ENCODE data around the gene RXRB.

Gene RXRB

DNA sequence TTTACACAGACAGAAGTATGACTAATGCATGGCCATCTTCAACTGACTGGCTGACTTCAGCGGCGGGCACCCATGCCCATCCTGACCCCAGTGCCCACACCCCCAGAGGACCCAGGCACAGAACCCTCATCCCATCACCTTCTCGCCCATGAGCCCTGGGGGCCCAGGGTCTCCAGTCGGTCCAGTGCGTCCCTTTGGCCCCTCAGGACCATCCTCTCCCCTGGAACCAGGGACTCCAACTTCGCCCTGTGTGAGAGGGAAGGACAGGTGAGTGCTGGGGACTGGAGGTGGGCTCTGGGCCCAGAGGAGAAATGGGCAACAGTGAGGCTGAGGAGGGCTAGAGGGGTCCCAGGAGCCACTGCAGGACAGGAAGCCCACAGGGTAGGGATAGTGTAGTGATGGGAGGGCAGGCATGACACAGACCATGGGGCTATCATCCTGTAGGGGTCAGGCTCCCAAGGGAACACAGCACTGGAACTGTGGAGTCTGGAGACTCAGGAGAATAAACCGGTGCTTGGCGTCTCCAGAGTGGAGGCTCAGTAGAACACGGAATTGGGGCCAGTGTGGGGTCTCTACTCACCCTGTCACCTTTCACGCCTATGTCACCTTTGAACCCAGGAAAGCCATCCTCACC, 24.9 kb downstream of the RXRB start:
- no peak for DNase-seq (ENCODE audit: low read depth)

DNA sequence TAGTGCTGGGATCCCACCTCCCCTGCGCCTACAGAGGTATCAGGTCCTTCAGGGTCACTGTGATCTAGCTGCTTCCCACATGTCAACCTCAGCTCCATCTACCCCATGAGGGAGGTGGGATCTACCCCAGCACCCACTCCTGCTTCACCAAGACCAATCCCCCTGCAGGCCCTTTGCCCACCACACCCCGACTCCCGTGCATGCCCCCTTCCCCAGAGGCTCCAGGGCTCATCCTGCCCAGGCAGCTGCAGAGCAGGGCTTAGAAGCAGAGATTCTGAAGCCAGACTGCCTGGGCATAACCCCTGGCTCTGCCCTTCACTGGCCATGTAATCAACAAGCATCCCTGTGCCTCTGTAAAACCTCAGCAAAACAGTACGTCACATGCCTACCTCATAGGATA, 25.7 kb downstream of the RXRB start:
- no peak for DNase-seq (ENCODE audit: low read depth)

DNA sequence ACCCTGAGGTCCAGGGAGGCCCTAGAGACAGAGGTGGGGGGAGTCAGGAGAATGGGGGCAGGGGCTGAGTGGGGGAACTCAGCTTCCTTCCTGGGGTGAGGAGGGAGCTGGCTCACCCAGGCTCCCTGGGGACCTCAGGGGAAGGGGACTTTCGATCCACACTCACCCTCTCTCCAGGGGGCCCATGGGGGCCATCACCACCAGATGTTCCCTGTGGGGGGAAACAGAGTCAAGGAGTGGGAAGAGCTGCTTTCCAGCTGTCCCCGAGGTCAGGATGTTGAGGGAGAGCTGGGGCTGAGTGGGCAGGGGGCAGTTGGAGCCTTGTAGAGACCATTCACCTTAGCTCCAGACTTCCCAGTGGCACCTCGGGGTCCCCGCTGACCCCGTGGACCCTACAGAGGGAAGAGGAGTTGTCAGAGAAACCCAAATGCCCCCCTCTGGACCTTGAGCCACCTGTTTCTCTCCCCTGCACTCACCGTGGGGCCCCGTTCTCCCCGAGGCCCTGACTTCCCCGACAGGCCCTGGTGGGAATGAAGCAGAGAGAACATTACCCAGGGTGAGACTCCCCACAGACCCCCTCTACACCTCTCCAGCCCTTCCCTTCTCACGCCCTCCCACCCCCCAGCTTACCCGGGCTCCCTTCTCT, 26.8 kb downstream of the RXRB start:
- no peak for DNase-seq (ENCODE audit: low read depth)

DNA sequence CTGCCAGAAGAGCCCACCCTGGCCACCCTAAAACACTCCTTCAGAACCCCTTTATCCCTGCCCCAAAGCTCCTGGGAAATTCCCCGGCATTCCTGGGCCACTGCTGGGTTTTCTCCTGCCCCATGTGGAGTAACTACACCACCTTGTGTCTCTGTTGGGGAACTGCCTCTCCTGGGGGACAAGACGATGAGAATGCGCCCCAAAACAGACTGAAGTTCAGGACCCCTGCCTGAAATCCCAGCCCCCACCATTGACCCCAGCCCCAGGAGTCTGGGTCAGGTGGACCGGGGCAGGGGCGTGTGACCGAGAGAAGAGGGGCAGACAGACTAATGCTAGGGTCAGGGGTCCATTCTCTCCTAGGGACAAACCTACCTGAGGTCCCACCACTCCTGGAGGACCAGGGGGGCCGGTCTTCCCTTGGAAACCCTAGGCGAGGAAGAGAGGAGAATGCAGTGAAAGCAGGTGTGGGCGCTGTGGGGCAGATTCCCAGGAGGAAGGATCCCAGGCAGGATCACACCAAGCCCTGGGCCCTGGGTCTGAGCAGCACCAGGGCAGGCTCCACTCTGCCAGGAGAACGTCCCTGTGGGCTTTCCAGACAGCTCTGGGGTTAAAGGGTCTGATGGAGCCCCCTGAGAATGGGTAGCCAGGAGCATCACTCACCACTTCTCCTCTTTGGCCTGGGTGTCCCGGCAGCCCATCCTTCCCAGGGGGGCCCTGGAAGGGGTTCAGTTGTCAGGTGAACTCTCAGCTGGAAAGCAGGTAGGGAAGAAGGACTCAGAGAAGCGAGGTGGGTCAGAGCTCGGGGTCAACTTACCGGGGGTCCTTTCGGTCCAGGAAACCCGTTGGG, 27.6 kb downstream of the RXRB start:
- DNase-seq (ENCODE audit: low read depth) = no peak

DNA sequence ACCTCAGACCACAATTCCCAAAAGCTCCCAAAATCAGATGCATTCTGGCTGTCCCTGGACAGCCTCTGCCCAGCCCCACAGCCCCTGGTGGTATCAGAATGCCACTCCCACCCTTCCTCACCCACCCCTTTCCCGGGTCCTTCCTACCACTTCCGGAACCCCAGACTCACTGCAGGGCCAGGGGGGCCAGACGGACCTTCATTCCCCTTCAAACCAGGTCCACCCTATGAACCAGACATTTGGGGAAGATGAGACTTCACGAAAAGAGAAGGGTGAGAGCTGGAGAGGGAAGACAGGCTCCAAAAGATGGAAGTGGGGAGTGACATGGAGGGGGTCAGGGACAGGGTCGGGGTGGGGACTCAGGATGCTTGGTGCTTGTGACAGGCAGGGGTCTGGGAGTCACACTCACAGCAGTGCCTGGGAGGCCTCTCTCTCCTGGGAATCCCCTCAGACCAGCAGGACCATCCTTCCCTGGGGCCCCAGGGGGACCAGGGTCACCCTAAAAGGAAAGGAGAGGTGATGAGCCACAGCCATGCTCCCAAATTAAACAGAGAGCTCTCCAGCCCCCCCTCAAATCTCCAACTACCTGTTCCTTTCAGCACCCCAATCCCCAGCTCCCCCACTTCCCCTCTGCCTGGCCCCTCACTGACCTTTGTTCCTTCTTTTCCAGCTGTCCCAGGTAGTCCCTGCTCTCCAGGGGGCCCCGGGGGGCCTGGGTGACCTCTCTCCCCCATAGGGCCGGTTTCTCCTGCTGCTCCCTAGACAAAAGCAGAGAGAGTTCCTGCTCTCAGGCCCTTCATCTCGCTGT, 28.4 kb downstream of the RXRB start:
- DNase-seq (ENCODE audit: low read depth) = no peak

DNA sequence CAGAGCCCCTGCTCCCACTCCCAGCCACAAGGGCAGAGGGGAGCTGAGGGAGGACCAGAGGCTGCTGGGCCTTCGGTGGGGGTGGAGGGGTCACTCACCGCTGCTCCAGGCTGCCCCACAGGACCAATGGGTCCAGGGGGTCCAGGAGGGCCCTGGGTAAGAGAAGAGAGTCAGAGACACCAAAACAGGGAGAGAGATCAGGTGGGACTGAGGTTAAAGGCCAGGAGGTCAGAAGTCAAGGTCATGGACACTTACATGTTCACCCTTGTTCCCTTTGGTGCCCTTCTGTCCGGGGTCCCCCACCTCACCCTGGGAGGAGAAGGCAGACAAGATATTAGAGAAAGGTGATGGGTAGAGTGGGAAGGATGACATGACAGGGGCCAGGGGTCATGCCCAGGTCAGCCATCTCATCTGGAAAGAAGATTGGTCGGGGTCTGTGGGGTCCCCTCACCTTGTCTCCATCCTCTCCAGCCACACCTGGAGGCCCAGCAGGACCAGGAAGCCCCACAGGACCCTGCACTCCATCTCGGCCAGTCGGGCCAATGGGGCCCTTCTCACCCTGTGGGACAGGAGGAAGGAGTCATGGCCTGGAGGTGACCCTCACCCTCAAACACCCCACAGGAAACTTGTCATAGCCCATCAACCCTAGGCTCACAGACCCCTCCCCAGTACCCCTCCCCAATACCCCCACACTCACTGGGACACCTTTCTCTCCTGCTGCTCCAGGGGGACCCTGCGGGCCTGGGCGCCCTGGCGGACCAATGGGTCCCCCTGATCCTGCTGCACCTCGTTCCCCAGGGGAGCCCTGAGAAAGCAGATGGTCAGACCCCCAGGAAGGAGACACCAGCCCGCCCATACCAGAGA, 29.2 kb downstream of the RXRB start:
- no peak for DNase-seq (ENCODE audit: low read depth)

DNA sequence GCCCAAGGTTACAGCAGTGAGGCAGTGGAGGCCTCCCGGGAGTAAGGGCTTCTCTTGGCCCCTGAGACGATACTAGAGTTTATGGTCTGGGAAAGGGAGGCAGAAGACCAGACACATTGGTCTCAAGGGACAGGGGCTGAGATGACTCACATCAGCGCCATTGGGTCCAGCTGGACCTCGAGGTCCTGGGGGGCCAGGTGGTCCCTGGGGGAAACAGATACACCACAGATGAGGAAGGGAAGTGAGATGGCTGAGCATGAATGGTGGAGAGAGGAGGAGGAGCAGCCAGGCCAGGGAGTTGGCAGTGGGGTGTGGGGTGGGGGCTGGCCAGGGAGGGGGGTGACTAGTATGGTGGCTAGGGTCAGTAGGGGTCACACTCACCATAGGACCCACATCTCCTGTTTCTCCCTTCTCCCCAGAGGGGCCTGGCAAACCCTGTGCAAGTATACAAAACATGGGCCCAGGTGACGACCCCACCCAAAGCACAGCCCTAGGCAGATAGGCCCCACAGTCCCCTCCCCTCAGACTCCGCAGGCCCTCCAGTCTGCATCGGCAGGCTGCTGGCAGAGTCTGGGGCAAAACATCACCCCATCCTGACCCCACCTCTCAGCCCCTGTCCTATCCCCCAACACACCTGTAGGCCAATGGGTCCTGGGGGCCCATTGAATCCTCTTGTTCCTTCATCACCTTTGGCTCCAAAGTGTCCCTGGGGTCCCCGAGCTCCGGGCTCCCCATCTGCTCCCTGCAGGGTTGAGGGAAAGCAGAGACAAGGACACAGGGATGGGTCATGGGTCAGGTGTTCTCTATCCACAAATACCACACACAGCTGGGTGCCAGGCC, 30.1 kb downstream of the RXRB start:
- DNase-seq (ENCODE audit: low read depth) = no peak

DNA sequence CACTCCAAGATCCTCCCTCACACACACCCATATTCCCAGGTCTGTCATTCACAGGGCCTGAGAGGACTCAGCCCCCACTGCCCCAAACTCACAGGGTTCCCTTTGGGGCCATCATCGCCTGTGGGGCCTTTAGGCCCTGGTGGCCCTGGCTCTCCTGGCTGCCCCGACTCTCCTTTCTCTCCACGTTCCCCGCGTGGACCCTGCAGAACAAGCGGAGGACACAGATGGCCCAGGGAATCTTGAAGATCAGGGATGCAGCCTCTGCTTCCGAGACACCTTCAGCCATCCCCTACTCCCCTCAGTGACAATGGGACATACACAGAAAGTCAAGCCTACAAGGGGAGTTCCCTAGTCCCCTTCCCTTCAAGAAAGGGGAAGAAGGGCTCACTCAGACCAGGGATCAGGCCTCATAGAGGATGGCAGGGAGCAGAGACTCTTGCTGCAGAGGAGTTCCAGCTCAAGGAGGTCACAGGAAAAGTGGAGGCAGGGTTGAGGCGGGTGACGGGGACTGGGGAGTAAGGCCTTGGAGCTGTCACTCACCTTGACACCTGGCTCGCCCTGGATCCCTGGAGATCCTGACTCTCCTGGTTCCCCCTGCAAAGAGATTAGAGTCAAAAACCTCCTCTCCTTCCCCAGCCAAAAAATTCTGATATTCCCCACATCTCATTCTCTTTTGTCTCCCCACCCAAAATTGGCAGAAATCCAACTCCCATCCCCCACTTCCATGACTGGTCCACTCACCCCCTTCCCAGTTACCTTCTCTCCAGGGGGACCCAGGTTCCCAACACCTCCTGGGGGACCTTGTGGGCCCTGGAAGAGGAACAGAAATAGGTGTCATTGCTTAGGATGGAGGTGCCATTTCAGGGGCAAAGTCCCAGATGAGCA, 30.9 kb downstream of the RXRB start:
- DNase-seq (ENCODE audit: low read depth) = no peak

DNA sequence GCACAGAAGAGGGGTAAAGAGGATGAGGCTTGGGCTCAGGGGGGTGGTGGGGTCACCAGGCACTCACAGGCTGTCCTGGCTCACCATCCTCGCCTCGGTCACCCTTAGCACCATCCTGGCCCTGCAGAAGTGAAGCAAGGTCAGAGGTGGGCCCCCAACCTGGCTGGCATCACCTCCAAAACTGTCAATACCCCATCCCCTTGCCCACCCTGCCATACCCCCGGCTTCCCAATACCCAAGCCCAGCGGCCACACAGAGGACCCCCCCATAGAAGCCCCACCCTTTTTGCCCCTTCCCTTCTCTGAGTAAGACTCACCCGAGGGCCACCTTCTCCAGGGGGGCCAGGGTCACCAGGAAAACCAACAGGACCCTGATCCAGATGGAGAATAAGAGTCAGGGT, 31.8 kb downstream of the RXRB start:
- no peak for DNase-seq (ENCODE audit: low read depth)

DNA sequence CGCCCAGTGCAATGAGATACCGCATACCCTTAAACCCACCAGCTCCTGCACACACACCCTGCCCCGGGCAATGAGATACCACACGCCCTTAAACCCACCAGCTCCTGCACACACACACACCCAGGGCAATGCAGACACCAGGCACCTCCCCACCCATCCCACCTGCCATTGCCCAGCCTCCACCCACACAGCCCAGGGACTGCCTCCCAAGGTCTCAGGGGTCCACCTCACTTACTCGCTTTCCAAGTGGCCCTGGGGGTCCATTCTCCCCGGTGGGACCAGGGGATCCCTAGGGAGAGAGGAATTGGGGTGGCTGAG, 32.2 kb downstream of the RXRB start:
- DNase-seq (ENCODE audit: low read depth) = no peak

DNA sequence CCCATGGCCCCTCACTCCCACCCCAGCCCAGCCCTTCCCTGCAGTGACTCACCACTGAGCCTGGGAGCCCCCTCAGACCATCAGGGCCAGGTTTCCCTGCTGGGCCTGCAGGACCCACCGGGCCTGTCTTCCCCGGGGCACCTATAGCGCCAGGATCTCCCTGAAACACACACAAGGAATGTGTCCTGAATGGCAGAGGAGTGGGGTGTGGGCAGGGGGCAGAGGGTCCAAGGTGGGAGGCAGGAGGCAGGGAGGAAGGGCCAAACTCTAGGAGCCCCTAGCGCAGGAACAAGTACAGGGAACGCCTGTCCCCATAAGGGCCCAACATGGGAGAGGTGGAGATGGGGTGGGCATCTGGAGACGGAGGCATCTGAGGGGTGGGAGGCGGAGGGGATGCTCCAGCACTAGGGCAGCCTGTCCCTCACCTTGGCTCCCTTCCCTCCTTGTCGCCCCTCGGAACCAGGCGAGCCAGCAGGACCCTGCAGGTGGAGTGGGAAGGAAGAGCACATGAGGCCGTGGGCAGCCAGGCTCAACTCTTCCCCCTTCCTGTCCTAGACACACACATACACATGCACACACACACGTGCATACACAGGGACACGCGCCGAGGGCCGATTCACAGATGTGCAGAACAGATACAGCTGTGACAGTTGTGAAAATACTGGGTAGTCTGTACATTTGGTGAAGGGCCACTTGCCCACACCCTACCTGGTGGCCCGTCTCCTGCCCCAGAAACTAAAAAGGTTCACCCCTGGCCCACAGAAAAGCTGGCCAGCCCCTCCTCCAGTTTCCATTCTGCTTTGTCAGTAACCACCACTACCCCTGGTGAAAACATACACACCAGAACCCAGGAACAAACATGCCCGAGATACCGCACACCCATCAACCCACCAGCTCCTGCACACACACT, 32.8 kb downstream of the RXRB start:
- DNase-seq (ENCODE audit: low read depth) = no peak

DNA sequence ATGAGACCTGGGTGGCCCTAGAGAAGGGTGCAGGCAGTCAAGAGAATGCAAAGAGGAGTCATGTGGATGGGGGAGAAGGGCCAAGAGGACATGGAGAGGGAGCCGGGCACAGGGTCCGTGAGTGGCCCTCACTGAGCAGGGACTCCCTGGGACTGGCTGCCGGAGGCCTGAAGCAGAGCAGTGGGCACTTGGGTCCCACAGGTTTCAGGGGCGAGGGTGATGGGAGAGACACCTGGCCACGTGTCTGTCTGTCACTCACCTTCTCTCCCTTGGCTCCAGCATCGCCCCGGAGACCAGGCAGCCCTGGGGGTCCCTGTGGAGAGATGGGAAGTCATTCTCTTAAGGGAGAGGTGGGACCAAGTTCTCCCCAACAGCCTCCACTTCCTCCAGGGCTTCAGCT, 33.7 kb downstream of the RXRB start:
- no peak for DNase-seq (ENCODE audit: low read depth)

DNA sequence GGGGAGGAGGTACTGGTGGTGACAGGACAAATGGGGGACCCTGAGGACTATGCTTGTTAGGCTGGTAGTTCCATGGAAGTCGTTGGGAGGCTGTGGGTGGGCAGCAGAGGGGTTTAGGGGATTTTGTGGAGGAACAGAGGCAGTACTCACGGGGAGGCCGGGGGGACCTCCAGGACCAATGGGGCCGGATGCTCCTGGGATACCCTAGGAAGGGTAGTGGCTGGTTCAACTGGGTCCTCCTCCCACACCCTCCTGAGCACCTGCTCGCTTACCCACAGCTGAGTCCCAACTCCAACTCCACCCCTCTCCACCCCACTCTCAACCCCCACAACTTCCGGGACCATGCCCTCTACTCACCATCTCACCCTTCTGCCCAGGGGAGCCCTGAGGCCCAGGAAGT, 34.1 kb downstream of the RXRB start:
- no peak for DNase-seq (ENCODE audit: low read depth)

DNA sequence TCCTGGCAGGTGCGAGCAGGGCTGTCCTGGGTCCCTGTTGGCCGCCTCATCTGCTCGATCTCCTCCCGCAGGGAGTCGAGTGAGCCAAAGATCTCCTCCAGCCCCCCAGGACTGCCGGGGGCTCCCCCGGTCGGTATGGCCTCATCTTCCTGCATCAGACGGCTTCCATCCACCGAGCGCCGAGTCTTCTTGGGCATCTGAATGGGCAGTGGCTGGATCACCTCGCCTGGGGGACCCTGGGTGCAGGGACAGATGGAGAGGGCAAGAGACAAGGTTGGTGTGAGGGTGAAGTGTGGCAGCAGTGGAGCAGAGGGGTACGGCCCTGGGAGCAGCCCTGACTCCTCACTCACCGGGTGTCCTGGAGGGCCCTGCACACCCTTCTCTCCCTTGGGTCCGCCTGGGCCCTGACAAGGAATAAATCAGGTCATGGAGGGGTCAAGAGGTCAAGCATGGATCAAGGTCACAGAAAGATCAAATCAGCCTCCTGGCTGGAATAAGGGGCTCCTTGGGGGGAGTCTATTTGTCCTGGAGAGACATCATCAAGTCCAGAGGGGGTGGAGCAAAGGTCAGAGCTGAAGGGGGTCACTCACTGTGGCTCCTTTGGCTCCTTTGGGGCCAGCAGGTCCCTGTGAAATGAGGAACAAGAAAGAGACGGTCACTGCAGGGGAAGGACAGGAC, 34.7 kb downstream of the RXRB start:
- DNase-seq (ENCODE audit: low read depth) = no peak

DNA sequence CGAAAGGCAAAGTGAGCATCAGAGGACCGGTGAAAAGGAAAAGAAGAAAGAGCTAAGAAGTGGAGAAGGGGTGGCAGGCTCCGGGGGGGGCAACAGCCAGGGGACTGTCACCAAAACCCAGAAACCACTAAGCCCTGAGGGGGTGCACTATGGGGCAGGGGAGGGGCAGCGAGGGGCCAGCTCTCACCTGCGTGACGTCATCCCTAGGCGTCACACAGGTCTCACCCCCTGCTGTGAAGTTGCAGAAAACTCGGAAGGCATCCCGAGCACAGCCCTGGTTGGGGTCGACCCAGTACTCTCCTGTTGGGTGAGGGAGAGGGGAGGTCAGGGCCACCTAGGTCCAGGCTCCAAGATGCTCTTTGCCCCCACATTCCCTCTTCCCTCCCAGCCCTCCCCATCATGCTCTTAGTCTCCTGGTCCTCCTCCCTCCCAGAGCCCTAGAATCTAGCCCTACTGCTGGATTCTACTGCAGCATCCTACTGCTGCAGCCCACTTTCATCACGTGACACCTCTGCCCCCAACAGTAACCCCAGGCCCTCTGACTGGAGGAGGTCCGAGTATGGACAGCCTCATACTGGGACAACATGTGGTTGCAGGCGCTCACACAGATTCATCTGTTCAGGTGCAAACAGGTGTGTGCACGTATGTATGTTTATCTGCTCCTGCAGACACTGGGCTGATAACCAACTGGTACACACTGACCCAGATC, 35.6 kb downstream of the RXRB start:
- no peak for DNase-seq (ENCODE audit: low read depth)

DNA sequence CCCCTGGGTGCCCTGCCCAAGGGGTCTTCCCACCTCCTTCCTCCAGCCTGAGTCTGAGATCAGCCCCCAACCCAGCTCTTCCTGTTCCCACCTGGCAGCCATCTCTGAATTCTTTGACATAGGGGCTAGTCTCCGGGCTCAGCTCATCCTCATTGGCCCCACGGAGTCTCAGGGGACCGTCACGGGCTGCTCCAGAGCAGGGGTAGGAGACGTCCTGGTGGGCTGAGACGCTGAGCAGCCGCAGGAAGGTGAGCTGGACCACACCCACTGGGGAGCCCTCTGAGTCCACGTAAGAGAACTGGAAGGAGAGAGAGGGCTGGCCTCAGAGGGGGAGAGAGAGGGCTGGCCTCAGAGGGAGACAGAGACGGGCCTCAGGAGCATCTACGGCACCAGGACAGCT, 36.3 kb downstream of the RXRB start:
- DNase-seq (ENCODE audit: low read depth) = no peak

DNA sequence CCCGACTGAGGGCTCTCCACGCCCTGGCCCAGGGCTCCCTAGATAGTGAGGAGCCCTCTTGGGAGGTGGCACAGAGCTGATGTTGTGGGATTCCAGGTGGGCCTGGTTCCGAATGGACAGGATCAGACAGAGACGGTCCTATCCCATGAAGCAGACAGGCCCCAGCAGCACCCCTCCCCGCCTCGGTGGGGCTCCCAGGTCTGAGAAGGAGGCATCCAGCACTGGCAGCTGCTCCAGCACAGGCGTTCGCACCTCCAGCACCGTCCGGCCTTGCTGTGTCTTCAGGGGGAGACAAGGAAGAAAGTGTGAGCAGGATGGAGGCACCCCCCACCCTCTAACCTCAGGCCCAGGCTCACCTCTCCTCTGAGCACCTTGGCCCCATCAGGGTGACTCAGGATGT, 36.9 kb downstream of the RXRB start:
- DNase-seq (ENCODE audit: low read depth) = no peak
